OCI-LY7 (cell line): Measurements from ENCODE around the gene SPRR2D.

ENCODE experiments used
- EZH2phosphoT487 ChIP-seq: fragments of 200-600 bp; sonication (generic); IDR thresholded peaks from 2 replicates; pipeline ENCODE4 v1.6.1; 2018; ENCODE audit warnings: low read depth, borderline replicate concordance, mild to moderate bottlenecking, mixed run types, antibody characterized with exemption, low read length, moderate library complexity, mixed read lengths
- TF ChIP-seq, protein P1 (sequence below): fragments of 200-600 bp; sonication (generic); conservative IDR thresholded peaks from 2 replicates; pipeline ENCODE4 v1.5.1; 2014; ENCODE audit warnings: mild to moderate bottlenecking, antibody characterized with exemption, low read length, moderate library complexity, mixed read lengths

GRCh38 chr1:153025797-153026196, 15.1 kb downstream of the SPRR2D start:
- TF ChIP-seq, protein P1, sequence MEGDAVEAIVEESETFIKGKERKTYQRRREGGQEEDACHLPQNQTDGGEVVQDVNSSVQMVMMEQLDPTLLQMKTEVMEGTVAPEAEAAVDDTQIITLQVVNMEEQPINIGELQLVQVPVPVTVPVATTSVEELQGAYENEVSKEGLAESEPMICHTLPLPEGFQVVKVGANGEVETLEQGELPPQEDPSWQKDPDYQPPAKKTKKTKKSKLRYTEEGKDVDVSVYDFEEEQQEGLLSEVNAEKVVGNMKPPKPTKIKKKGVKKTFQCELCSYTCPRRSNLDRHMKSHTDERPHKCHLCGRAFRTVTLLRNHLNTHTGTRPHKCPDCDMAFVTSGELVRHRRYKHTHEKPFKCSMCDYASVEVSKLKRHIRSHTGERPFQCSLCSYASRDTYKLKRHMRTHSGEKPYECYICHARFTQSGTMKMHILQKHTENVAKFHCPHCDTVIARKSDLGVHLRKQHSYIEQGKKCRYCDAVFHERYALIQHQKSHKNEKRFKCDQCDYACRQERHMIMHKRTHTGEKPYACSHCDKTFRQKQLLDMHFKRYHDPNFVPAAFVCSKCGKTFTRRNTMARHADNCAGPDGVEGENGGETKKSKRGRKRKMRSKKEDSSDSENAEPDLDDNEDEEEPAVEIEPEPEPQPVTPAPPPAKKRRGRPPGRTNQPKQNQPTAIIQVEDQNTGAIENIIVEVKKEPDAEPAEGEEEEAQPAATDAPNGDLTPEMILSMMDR, result no peak
- no peak for TF ChIP-seq EZH2phosphoT487
